Loucy (cell line): ENCODE results near the gene VSIG10.

ENCODE experiments used
- H2AFZ ChIP-seq: fragments of 200-600 bp; sonication (generic); 2 replicates; pipeline ENCODE4 v1.6.0; 2016; ENCODE audit warnings: antibody characterized with exemption, mild to moderate bottlenecking, low read length, moderate library complexity
- H3F3A ChIP-seq: fragments of 200-600 bp; 2 replicates; pipeline ENCODE4 v1.6.0; 2016; ENCODE audit warnings: antibody characterized with exemption, low read depth, mild to moderate bottlenecking
- H3K27me3 ChIP-seq: fragments of 200-600 bp; sonication (generic); 2 replicates; pipeline ENCODE4 v1.6.1; 2014; ENCODE audit warnings: low read length, mild to moderate bottlenecking; ENCODE audit not compliant: insufficient read depth, poor library complexity, severe bottlenecking
- H3K36me3 ChIP-seq: fragments of 200-600 bp; sonication (generic); 2 replicates; pipeline ENCODE4 v1.6.1; 2016; ENCODE audit warnings: low read length; ENCODE audit not compliant: insufficient read depth
- H3K4me1 ChIP-seq: fragments of 200-600 bp; sonication (generic); 2 replicates; pipeline ENCODE4 v1.5.1; 2014; ENCODE audit warnings: low read length, mild to moderate bottlenecking; ENCODE audit not compliant: insufficient read depth, poor library complexity, severe bottlenecking
- H3K4me2 ChIP-seq: fragments of 200-600 bp; sonication (generic); 2 replicates; pipeline ENCODE4 v1.6.0; 2014; ENCODE audit warnings: antibody characterized with exemption, low read length, low read depth, mild to moderate bottlenecking; ENCODE audit not compliant: poor library complexity, severe bottlenecking
- H3K4me3 ChIP-seq: fragments of 200-600 bp; sonication (generic); 2 replicates; pipeline ENCODE4 v1.5.1; 2014; ENCODE audit warnings: low read length, mild to moderate bottlenecking, mixed read lengths; ENCODE audit not compliant: poor library complexity, severe bottlenecking
- H3K79me2 ChIP-seq: fragments of 200-600 bp; sonication (generic); 2 replicates; pipeline ENCODE4 v1.6.1; 2014; ENCODE audit warnings: low read length; ENCODE audit not compliant: insufficient read depth
- H3K9ac ChIP-seq: fragments of 200-600 bp; sonication (generic); 2 replicates; pipeline ENCODE4 v1.6.0; 2014; ENCODE audit warnings: mild to moderate bottlenecking, low read depth, low read length, moderate library complexity; ENCODE audit not compliant: poor library complexity, severe bottlenecking
- H3K9me2 ChIP-seq: fragments of 200-600 bp; sonication (generic); replicated peaks from 2 replicates; pipeline ENCODE4 v1.6.1; 2016; ENCODE audit warnings: low read depth, low read length, mixed read lengths
- H3K9me3 ChIP-seq: fragments of 200-600 bp; sonication (generic); 2 replicates; pipeline ENCODE4 v1.6.1; 2014; ENCODE audit warnings: mild to moderate bottlenecking, antibody characterized with exemption, low read length, low read depth; ENCODE audit not compliant: insufficient read depth
- H4K20me1 ChIP-seq: fragments of 200-600 bp; sonication (generic); 2 replicates; pipeline ENCODE4 v1.6.0; 2014; ENCODE audit warnings: antibody characterized with exemption, low read length, mild to moderate bottlenecking; ENCODE audit not compliant: insufficient read depth, poor library complexity, severe bottlenecking
- EZH2phosphoT487 ChIP-seq: fragments of 200-600 bp; IDR thresholded peaks from 2 replicates; pipeline ENCODE4 v1.6.1; 2018; ENCODE audit warnings: antibody characterized with exemption, mild to moderate bottlenecking, moderate library complexity, borderline replicate concordance
- TF ChIP-seq, protein P1 (sequence below): fragments of 200-600 bp; sonication (generic); conservative IDR thresholded peaks from 2 replicates; pipeline ENCODE4 v1.5.1; 2014; ENCODE audit warnings: mild to moderate bottlenecking, antibody characterized with exemption, low read length

VSIG10 gene

DNA sequence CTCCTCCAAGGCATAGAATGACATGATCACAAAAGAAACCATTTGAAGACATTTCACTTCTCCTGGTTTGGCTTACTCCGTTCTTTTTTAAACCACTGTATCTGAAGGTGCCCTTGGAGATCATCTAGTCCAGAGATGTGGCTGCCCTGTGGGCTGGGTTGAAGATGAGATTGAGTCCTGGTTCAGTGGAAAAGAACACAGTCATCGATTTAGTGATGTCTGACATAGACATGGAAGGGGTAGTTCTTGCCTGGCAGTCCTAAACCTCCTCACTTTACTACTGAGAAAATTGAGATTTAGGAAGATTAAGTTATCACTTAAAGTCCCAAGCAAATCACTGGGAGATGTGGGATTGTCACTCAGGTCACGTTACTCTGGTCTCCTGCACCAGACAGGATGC lies 2.8 kb downstream of the VSIG10 start:
- no peaks in the 10 kb centered on the region for H3F3A ChIP-seq
- H3K9me3 ChIP-seq: no peaks in the 10 kb centered on the region
- H3K4me2 ChIP-seq: no peak overlapping the region
- peaks cover 4% of the 10 kb centered on the region for H3K4me1 ChIP-seq
- no peak overlapping the region for H3K4me3 ChIP-seq
- H3K36me3 ChIP-seq: no peaks in the 10 kb centered on the region
- H3K9ac ChIP-seq: no peak overlapping the region
- H3K9me2 ChIP-seq: no peaks in the 10 kb centered on the region
- H2AFZ ChIP-seq: no peak overlapping the region
- H4K20me1 ChIP-seq: no peaks in the 10 kb centered on the region
- no peaks in the 10 kb centered on the region for H3K79me2 ChIP-seq
- TF ChIP-seq EZH2phosphoT487: no peak
- H3K27me3 ChIP-seq: no peaks in the 10 kb centered on the region

GRCh38 chr12:118098911-118099671 lies 4.7 kb downstream of the VSIG10 start:
- no peak overlapping the region for H3K4me2 ChIP-seq
- H3K4me3 ChIP-seq: no peak overlapping the region
- H3K9ac ChIP-seq: no peak overlapping the region
- no peaks in the 10 kb centered on the region for H3K9me2 ChIP-seq
- no peaks in the 10 kb centered on the region for H3K9me3 ChIP-seq
- no peaks in the 10 kb centered on the region for H3K36me3 ChIP-seq
- TF ChIP-seq, protein P1, sequence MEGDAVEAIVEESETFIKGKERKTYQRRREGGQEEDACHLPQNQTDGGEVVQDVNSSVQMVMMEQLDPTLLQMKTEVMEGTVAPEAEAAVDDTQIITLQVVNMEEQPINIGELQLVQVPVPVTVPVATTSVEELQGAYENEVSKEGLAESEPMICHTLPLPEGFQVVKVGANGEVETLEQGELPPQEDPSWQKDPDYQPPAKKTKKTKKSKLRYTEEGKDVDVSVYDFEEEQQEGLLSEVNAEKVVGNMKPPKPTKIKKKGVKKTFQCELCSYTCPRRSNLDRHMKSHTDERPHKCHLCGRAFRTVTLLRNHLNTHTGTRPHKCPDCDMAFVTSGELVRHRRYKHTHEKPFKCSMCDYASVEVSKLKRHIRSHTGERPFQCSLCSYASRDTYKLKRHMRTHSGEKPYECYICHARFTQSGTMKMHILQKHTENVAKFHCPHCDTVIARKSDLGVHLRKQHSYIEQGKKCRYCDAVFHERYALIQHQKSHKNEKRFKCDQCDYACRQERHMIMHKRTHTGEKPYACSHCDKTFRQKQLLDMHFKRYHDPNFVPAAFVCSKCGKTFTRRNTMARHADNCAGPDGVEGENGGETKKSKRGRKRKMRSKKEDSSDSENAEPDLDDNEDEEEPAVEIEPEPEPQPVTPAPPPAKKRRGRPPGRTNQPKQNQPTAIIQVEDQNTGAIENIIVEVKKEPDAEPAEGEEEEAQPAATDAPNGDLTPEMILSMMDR: no peak
- no peak for TF ChIP-seq EZH2phosphoT487
- H3K4me1 ChIP-seq: peaks cover under 1% of the 10 kb centered on the region
- H3K79me2 ChIP-seq: no peaks in the 10 kb centered on the region
- no peaks in the 10 kb centered on the region for H3F3A ChIP-seq
- H2AFZ ChIP-seq: no peak overlapping the region
- H3K27me3 ChIP-seq: no peaks in the 10 kb centered on the region
- H4K20me1 ChIP-seq: no peaks in the 10 kb centered on the region

GRCh38 chr12:118098401-118098800 lies 5.4 kb downstream of the VSIG10 start:
- H3F3A ChIP-seq: no peaks in the 10 kb centered on the region
- H3K4me2 ChIP-seq: no peak overlapping the region
- no peaks in the 10 kb centered on the region for H3K36me3 ChIP-seq
- TF ChIP-seq EZH2phosphoT487: no peak
- TF ChIP-seq, protein P1: no peak
- no peaks in the 10 kb centered on the region for H3K4me1 ChIP-seq
- no peaks in the 10 kb centered on the region for H3K9me2 ChIP-seq
- H3K4me3 ChIP-seq: no peak overlapping the region
- no peak overlapping the region for H3K9ac ChIP-seq
- H3K79me2 ChIP-seq: no peaks in the 10 kb centered on the region
- no peaks in the 10 kb centered on the region for H4K20me1 ChIP-seq
- H3K9me3 ChIP-seq: no peaks in the 10 kb centered on the region
- H3K27me3 ChIP-seq: no peaks in the 10 kb centered on the region
- no peak overlapping the region for H2AFZ ChIP-seq

DNA sequence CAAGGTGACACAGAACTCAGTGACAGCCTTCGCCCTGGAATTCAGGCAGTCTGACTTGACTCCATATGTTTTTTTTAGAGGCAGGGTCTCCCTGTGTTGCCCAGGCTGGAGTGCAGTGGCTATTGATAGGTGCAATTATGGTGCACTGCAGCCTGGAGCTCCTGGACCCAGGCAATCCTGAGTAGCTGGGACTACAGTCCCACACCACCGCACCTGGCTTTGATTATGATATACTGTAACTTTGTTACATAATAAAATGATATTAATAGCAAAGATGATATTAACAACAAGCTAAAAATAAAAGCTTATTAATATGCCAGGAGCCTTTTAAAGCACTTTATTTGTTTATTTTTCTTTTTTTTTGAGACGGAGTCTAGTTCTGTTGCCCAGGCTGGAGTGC lies 9.8 kb downstream of the VSIG10 start:
- H4K20me1 ChIP-seq: no peaks in the 10 kb centered on the region
- H3F3A ChIP-seq: no peaks in the 10 kb centered on the region
- H3K9ac ChIP-seq: no peak overlapping the region
- TF ChIP-seq EZH2phosphoT487: no peak
- TF ChIP-seq, protein P1: no peak
- no peaks in the 10 kb centered on the region for H3K79me2 ChIP-seq
- no peak overlapping the region for H2AFZ ChIP-seq
- H3K4me1 ChIP-seq: no peaks in the 10 kb centered on the region
- no peak overlapping the region for H3K4me2 ChIP-seq
- H3K27me3 ChIP-seq: no peaks in the 10 kb centered on the region
- no peaks in the 10 kb centered on the region for H3K9me3 ChIP-seq
- no peaks in the 10 kb centered on the region for H3K36me3 ChIP-seq
- H3K9me2 ChIP-seq: no peaks in the 10 kb centered on the region
- no peak overlapping the region for H3K4me3 ChIP-seq
